Endodermal cell (in vitro differentiated cells): ENCODE measurements around the gene NOD1. TPM values are rescaled to one million over a fixed set of nuclear protein-coding genes. Genes with fewer than 3 reads are reported as not detected.
A peak's percentile ranks its signal among the peaks of the same experiment; 100 is the strongest.
"Not testable (repeated sequence)": the region's sequence is repeated elsewhere in the genome, so short reads cannot be mapped to it uniquely, and the experiment has no call there.

ENCODE experiments used
- DNase-seq: peaks from one replicate; pipeline ENCODE4 v3.0.0-alpha.2; 2017
- H3K27ac ChIP-seq: 2 replicates; pipeline ENCODE4 v1.5.1; 2013; ENCODE audit warnings: mild to moderate bottlenecking, low read depth, low read length, moderate library complexity
- H3K27me3 ChIP-seq: 2 replicates; pipeline ENCODE4 v1.6.1; 2013; ENCODE audit warnings: mild to moderate bottlenecking, low read length, moderate library complexity; ENCODE audit not compliant: insufficient read depth, control insufficient read depth, poor library complexity, severe bottlenecking
- H3K36me3 ChIP-seq: 2 replicates; pipeline ENCODE4 v1.7.0; 2013; ENCODE audit warnings: mild to moderate bottlenecking, low read length, moderate library complexity; ENCODE audit not compliant: control insufficient read depth, insufficient read depth
- H3K4me1 ChIP-seq: one replicate; pipeline ENCODE4 v1.7.0; 2013; ENCODE audit warnings: low read length; ENCODE audit not compliant: control insufficient read depth, insufficient read depth
- H3K4me3 ChIP-seq: 2 replicates; pipeline ENCODE4 v1.5.1; 2013; ENCODE audit warnings: mild to moderate bottlenecking, low read length, moderate library complexity
- H3K9ac ChIP-seq: 2 replicates; pipeline ENCODE4 v1.6.1; 2013; ENCODE audit warnings: mild to moderate bottlenecking, low read length, moderate library complexity; ENCODE audit not compliant: poor library complexity, severe bottlenecking; ENCODE audit errors: extremely low read depth
- H3K9me3 ChIP-seq: 2 replicates; pipeline ENCODE4 v1.6.1; 2013; ENCODE audit warnings: mild to moderate bottlenecking, low read length, moderate library complexity; ENCODE audit not compliant: control insufficient read depth
- H3K27ac Mint-ChIP-seq: 2 replicates; pipeline ENCODE4 v1.8.0; 2020; ENCODE audit warnings: mixed read lengths
- H3K27me3 Mint-ChIP-seq: 2 replicates; pipeline ENCODE4 v1.8.0; 2021; ENCODE audit warnings: mild to moderate bottlenecking, mixed read lengths; ENCODE audit not compliant: insufficient read depth
- H3K36me3 Mint-ChIP-seq: 2 replicates; pipeline ENCODE4 v1.8.0; 2020; ENCODE audit warnings: low read depth, mixed read lengths
- H3K4me1 Mint-ChIP-seq: 2 replicates; pipeline ENCODE4 v1.8.0; 2020; ENCODE audit warnings: mixed read lengths
- H3K4me3 Mint-ChIP-seq: 2 replicates; pipeline ENCODE4 v1.8.0; 2020; ENCODE audit warnings: mild to moderate bottlenecking, moderate library complexity, mixed read lengths
- H3K9me3 Mint-ChIP-seq: 2 replicates; pipeline ENCODE4 v1.8.0; 2020; ENCODE audit warnings: mild to moderate bottlenecking, mixed read lengths
- WGBS, 2 experiments: methylation state at CpG; one replicate each; pipeline versions ENCODE4 v1.1.5 to v1.1.7; 2013; ENCODE audit warnings: missing lambda C conversion rate in 2 of 2, mixed read lengths in 1 of 2; ENCODE audit not compliant: insufficient coverage in 1 of 2, insufficient read length in 1 of 2; 5-methylcytosine and 5-hydroxymethylcytosine counted together
- long read RNA-seq, 4 experiments: library from polyadenylated mRNA in 2 of 4; library from RNA in 1 of 4; library from capped mRNA in 1 of 4; stranded (forward) in 3 of 4; unstranded in 1 of 4; transcript quantifications; one replicate each; pipeline ENCODE4 v2.0.0, GENCODE V29; 2020 to 2021; ENCODE audit warnings: inconsistent platforms in 1 of 4
- polyA plus RNA-seq, 2 experiments: library from polyadenylated mRNA; stranded (reverse); fragments of 50-300 nt; gene quantifications; one replicate each; pipeline ENCODE4 v1.2.3, GENCODE V29; 2013
- total RNA-seq, 2 donors: library from RNA; stranded (reverse); fragmentation: NEBNext Ultra II Directional in 1 of 2; extraction: Animal tissue kit (Norgen Biotek cat#: 25700) in 1 of 2; gene quantifications; 2 replicates in 1 of 2; 3 replicates in 1 of 2; pipeline ENCODE4 v1.2.1, GENCODE V29; 2021
- TF ChIP-seq, protein P1 (sequence below): fragments of 200-600 bp; sonication (generic); conservative IDR thresholded peaks from 2 replicates; pipeline ENCODE4 v1.5.0; 2021; ENCODE audit warnings: antibody characterized with exemption, mild to moderate bottlenecking

Gene NOD1, protein sequence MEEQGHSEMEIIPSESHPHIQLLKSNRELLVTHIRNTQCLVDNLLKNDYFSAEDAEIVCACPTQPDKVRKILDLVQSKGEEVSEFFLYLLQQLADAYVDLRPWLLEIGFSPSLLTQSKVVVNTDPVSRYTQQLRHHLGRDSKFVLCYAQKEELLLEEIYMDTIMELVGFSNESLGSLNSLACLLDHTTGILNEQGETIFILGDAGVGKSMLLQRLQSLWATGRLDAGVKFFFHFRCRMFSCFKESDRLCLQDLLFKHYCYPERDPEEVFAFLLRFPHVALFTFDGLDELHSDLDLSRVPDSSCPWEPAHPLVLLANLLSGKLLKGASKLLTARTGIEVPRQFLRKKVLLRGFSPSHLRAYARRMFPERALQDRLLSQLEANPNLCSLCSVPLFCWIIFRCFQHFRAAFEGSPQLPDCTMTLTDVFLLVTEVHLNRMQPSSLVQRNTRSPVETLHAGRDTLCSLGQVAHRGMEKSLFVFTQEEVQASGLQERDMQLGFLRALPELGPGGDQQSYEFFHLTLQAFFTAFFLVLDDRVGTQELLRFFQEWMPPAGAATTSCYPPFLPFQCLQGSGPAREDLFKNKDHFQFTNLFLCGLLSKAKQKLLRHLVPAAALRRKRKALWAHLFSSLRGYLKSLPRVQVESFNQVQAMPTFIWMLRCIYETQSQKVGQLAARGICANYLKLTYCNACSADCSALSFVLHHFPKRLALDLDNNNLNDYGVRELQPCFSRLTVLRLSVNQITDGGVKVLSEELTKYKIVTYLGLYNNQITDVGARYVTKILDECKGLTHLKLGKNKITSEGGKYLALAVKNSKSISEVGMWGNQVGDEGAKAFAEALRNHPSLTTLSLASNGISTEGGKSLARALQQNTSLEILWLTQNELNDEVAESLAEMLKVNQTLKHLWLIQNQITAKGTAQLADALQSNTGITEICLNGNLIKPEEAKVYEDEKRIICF
- total RNA-seq: 1 to 10 TPM; 3.3 to 3.4 TPM
- 6.3 TPM for polyA plus RNA-seq (2013, experiment 1 of 2)
- polyA plus RNA-seq (2013, experiment 2 of 2): 6.3 TPM
- long read RNA-seq, experiment 1: 0 reads
- long read RNA-seq, experiment 2, partial matches to known transcripts: 1 of 4 reads
- long read RNA-seq, experiment 2, other reads (novel, unspliced or antisense): 3 of 4 reads
- long read RNA-seq, experiment 3, full-length matches to known transcripts: 5 of 19 reads
- long read RNA-seq, experiment 3, partial matches to known transcripts: 6 of 19 reads
- long read RNA-seq, experiment 3, other reads (novel, unspliced or antisense): 8 of 19 reads
- long read RNA-seq, experiment 4, partial matches to known transcripts: 1 of 4 reads
- long read RNA-seq, experiment 4, other reads (novel, unspliced or antisense): 2 of 4 reads

GRCh38 chr7:30478349-30479201, at the start of gene NOD1:
Gene NOD1 (minus strand): TSS chr7:30478784. CDS start chr7:30456921, 21,863 bp downstream.
- H3K4me3 Mint-ChIP-seq: peak within 1 kb of the TSS; percentile 71
- 6 to 16% methylated on average over 17 to 77 of the region's 77 CpGs for WGBS, 2 experiments
- Histone ChIP-seq H3K4me1 (peaks cover 4% of the 10 kb centered on the region), H3K4me3 (peak within 1 kb of the TSS; percentile 85), H3K9me3 (peaks cover 8% of the 10 kb centered on the region), H3K9ac (peak within 1 kb of the TSS; percentile 41), H3K36me3 (no peaks in the 10 kb centered on the region), H3K27me3 (peaks cover 82% of the 10 kb centered on the region), H3K27ac (peak within 1 kb of the TSS; percentile 38)
- H3K36me3 Mint-ChIP-seq: no peaks in the 10 kb centered on the region
- DNase-seq: peak; percentile 88
- H3K27me3 Mint-ChIP-seq: peaks cover 49% of the 10 kb centered on the region
- H3K4me1 Mint-ChIP-seq: peaks cover 8% of the 10 kb centered on the region
- H3K27ac Mint-ChIP-seq: peak within 1 kb of the TSS; percentile 45
- no peaks in the 10 kb centered on the region for H3K9me3 Mint-ChIP-seq
- TF ChIP-seq, protein P1, sequence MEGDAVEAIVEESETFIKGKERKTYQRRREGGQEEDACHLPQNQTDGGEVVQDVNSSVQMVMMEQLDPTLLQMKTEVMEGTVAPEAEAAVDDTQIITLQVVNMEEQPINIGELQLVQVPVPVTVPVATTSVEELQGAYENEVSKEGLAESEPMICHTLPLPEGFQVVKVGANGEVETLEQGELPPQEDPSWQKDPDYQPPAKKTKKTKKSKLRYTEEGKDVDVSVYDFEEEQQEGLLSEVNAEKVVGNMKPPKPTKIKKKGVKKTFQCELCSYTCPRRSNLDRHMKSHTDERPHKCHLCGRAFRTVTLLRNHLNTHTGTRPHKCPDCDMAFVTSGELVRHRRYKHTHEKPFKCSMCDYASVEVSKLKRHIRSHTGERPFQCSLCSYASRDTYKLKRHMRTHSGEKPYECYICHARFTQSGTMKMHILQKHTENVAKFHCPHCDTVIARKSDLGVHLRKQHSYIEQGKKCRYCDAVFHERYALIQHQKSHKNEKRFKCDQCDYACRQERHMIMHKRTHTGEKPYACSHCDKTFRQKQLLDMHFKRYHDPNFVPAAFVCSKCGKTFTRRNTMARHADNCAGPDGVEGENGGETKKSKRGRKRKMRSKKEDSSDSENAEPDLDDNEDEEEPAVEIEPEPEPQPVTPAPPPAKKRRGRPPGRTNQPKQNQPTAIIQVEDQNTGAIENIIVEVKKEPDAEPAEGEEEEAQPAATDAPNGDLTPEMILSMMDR: peak; percentile 50

DNA sequence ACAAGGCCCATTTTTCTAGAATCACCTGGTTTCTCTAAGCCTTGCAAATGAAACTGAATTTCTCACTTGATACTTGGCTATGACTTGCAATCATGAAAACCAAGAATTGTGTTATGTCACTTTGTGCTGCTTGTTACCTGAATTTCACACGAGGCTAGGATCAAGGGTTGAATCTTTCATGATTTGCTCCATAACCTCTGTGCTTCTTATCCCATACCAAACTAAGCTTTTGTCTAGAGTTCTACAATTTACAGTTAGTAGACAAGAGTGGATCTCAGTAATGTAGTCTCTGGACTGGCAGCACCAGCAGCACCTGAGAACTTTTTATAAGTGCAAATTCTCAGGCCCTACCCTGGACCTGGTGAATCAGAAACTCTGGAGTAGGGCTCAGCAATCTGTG, 48.7 kb upstream of the NOD1 start:
- not testable (repeated sequence) for H3K27ac ChIP-seq, H3K9ac ChIP-seq, H3K36me3 Mint-ChIP-seq, H3K27ac Mint-ChIP-seq, H3K9me3 ChIP-seq, H3K4me1 Mint-ChIP-seq, H3K4me1 ChIP-seq, H3K36me3 ChIP-seq, H3K9me3 Mint-ChIP-seq, H3K4me3 Mint-ChIP-seq, DNase-seq, H3K4me3 ChIP-seq
- WGBS, 2 experiments: 87% methylated on average over 1 of the region's 1 CpG; no CpG with 5 or more reads in 1 of the 2 experiments
- H3K27me3 ChIP-seq: peaks cover 78% of the 10 kb centered on the region
- peaks cover 71% of the 10 kb centered on the region for H3K27me3 Mint-ChIP-seq

GRCh38 chr7:30526163-30526562, 47.6 kb upstream of the NOD1 start:
- H3K9ac ChIP-seq: no peak overlapping the region
- H3K27ac ChIP-seq: no peak overlapping the region
- H3K36me3 ChIP-seq: no peaks in the 10 kb centered on the region
- peak; percentile 47 for DNase-seq
- no peak overlapping the region for H3K4me3 ChIP-seq
- H3K4me1 ChIP-seq: peaks cover 9% of the 10 kb centered on the region
- H3K9me3 Mint-ChIP-seq: no peaks in the 10 kb centered on the region
- H3K4me1 Mint-ChIP-seq: peaks cover 2% of the 10 kb centered on the region
- no peaks in the 10 kb centered on the region for H3K36me3 Mint-ChIP-seq
- 93 to 100% methylated on average over 2 to 4 of the region's 4 CpGs for WGBS, 2 experiments
- H3K4me3 Mint-ChIP-seq: no peak overlapping the region
- H3K27me3 Mint-ChIP-seq: peaks cover 64% of the 10 kb centered on the region
- no peak overlapping the region for H3K27ac Mint-ChIP-seq
- H3K27me3 ChIP-seq: peaks cover 75% of the 10 kb centered on the region
- H3K9me3 ChIP-seq: no peaks in the 10 kb centered on the region
- TF ChIP-seq, protein P1: no peak
